ENCODE measurements around the gene KLF9.

Gene KLF9

GRCh38 chr9:70413799-70414775 lies at the start of gene KLF9:
Gene KLF9, minus strand, starts transcription at chr9:70414657. Its CDS starts 1,294 bp downstream, at chr9:70413363.
- H3K4me3 ChIP-seq (ENCODE audit: low read depth, low read length) = peak within 1 kb of the TSS; percentile 91
- DNase-seq (ENCODE audit: low read depth, low spot score) = peak; percentile 93
- CTCF ChIA-PET = interaction anchor here (0.8 to 2.2 kb wide), 3 partner anchors 71 to 228 kb away, joined by 3 to 17 read pairs (median 7); no protein-coding TSS in a partner anchor
- no peak for TF ChIP-seq CTCF (IDR thresholded peaks at IDR 0.05; ENCODE audit: insufficient read depth, low read length, missing control alignments)
- POLR2A ChIA-PET = interaction anchor here (0.6 to 0.9 kb wide), 3 partner anchors 70 to 1291 kb away, joined by 3 to 4 read pairs (median 4); no protein-coding TSS in a partner anchor

DNA sequence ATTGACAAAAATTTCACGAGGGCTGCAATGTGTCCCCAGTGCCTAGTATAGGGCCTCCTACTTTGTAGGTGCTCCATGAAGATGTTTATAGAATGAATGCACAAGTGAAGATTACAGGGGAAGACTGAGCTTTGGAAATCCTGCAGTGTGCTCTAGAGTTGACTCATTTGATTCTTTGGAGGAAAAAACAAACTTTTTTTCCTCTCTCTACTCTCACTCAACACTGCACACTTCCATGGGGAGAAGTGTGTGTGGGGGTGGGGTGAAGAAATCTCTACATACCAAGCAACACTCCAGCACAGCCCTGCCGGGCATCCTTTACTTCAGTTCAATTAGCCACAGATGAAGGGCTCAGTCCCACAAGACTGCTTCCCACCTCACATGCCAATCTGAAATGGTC lies 49.4 kb upstream of the KLF9 start:
- H3K4me3 ChIP-seq (ENCODE audit: low read depth, low read length) = no peak overlapping the region
- no peak for TF ChIP-seq CTCF (IDR thresholded peaks at IDR 0.05; ENCODE audit: insufficient read depth, low read length, missing control alignments)
- CTCF ChIA-PET = interaction anchor here (1.6 kb wide), 1 partner anchor 16 kb away, joined by 6 read pairs; no protein-coding TSS in a partner anchor
- POLR2A ChIA-PET = interaction anchor here (0.7 kb wide), 1 partner anchor 129 kb away, joined by 3 read pairs; no protein-coding TSS in a partner anchor
- no peak for DNase-seq (ENCODE audit: low read depth, low spot score)

- CTCF ChIA-PET = interaction anchor here (1.6 to 3.8 kb wide), 2 partner anchors 17 to 22 kb away, joined by 6 to 16 read pairs; no protein-coding TSS in a partner anchor
These were observed 47.8 kb upstream of the KLF9 start for GRCh38 chr9:70462300-70462699.

DNA sequence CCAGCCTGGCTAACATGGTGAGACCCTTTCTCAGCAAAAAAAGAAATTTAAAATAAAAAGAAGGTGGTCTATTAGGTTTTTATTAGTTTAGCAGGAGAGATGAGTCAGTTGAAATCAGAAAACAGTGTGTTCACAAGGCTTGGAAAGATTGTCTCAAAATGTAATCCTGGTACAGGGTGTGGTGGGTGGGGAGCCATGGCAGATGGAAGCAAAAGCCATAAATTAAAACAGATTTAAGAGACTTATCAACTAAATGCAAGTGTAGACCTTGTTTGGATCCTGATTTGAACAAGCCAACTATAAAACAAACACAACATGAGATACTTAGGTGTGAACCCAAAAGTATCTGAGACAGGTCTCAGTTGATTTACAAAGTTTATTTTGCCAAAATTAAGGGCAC lies 42.8 kb upstream of the KLF9 start:
- ChIA-PET CTCF (no interaction called here), POLR2A (no interaction called here)
- no peak for DNase-seq (ENCODE audit: low read depth, low spot score)
- no peak for TF ChIP-seq CTCF (IDR thresholded peaks at IDR 0.05; ENCODE audit: insufficient read depth, low read length, missing control alignments)
- no peak overlapping the region for H3K4me3 ChIP-seq (ENCODE audit: low read depth, low read length)

More at GRCh38 chr9:70462300-70462699, 47.8 kb upstream of the KLF9 start:
- H3K4me3 ChIP-seq (ENCODE audit: low read depth, low read length) = no peak overlapping the region
- POLR2A ChIA-PET = no interaction called here
- TF ChIP-seq CTCF (IDR thresholded peaks at IDR 0.05; ENCODE audit: insufficient read depth, low read length, missing control alignments) = no peak
- DNase-seq (ENCODE audit: low read depth, low spot score) = no peak

DNA sequence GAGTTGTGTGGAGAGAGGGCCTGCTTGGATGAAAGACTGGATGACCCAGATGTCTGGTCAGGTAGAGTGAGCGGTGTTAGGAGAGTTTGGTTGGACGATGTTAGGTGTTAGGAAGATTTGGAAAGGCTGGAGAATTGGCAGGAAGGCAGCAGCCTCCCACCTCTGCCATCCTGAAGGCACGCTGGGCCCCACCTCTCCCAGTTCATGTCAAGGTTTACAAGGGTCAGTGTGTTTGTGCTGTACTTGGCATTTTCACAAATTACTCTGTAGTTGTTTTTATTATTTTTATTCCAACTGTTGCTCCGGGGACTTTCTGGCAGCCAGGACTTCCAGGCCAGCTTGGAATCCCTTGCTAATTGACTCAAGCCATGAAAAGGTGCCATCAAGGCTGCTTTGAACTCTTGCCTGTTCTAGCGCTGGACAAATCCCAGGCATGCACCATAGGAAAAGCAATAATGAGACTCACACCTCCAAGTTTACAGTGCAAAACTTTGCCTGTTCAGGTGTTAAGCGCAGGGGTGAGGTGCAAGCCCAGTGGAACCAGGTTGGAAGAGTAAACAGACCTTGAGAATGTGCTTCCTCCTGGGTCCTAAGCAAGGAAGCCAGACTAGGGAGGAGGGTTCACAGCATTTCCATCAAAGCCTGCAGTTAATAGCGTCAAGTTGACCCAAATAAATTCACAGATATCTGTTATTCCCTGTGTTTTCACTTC lies 41.7 kb upstream of the KLF9 start:
- H3K4me3 ChIP-seq (ENCODE audit: low read depth, low read length) = no peak overlapping the region
- no peak for TF ChIP-seq CTCF (IDR thresholded peaks at IDR 0.05; ENCODE audit: insufficient read depth, low read length, missing control alignments)
- ChIA-PET CTCF (interaction anchor here (0.9 to 1.4 kb wide), 2 partner anchors 16 to 29 kb away, joined by 3 read pairs; no protein-coding TSS in a partner anchor), POLR2A (no interaction called here)
- DNase-seq (ENCODE audit: low read depth, low spot score) = no peak
